Measurements from ENCODE around the gene L3MBTL2.

Gene L3MBTL2

DNA sequence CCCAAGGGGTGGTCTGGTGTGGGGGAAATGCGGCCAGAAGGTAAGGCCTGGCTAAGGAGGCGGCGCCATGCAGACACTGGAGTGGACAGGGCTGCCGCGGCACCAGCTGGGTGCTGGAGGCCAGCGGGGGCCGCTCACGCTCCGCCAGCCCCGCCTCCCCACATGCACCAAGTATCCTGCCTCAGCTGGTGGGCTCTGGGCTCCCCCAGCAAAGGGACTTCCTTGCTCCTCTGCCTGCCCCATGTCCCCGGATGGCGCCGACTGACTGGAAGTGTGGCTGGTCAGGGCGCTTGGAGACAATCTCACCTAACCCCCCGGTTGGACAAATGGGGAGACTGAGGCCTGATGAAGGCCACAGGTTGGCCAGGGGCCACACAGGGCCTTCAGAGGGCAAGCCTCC lies 43.2 kb downstream of the L3MBTL2 start:
- no peak for ATAC-seq
- no peak for TF ChIP-seq ZNF8 (CRISPR knock-in tag; IDR thresholded peaks at IDR 0.05)
- TF ChIP-seq PATZ1 (CRISPR knock-in tag; IDR thresholded peaks at IDR 0.05; ENCODE audit: borderline replicate concordance), result no peak
- TF ChIP-seq CSDC2 (CRISPR knock-in tag; IDR thresholded peaks at IDR 0.05), result no peak
- no peak for TF ChIP-seq ZNF565 (CRISPR knock-in tag; conservative IDR thresholded peaks at IDR 0.05; ENCODE audit: low read depth)
- no peak for TF ChIP-seq TOX (CRISPR knock-in tag; IDR thresholded peaks at IDR 0.05; ENCODE audit: borderline replicate concordance)
- no peak for TF ChIP-seq ZFP3 (CRISPR knock-in tag; IDR thresholded peaks at IDR 0.05)
- TF ChIP-seq GLIS3 (CRISPR knock-in tag; IDR thresholded peaks at IDR 0.05), result no peak
- no peak for TF ChIP-seq ZFP30 (CRISPR knock-in tag; IDR thresholded peaks at IDR 0.05)
- no peak for TF ChIP-seq SNAI2 (CRISPR knock-in tag; IDR thresholded peaks at IDR 0.05)
- no peak for TF ChIP-seq ARNTL (CRISPR knock-in tag; IDR thresholded peaks at IDR 0.05; ENCODE audit: borderline replicate concordance, low read depth)
- no peak for TF ChIP-seq PPARA (CRISPR knock-in tag; IDR thresholded peaks at IDR 0.05; ENCODE audit: borderline replicate concordance)
- TF ChIP-seq, protein P1, sequence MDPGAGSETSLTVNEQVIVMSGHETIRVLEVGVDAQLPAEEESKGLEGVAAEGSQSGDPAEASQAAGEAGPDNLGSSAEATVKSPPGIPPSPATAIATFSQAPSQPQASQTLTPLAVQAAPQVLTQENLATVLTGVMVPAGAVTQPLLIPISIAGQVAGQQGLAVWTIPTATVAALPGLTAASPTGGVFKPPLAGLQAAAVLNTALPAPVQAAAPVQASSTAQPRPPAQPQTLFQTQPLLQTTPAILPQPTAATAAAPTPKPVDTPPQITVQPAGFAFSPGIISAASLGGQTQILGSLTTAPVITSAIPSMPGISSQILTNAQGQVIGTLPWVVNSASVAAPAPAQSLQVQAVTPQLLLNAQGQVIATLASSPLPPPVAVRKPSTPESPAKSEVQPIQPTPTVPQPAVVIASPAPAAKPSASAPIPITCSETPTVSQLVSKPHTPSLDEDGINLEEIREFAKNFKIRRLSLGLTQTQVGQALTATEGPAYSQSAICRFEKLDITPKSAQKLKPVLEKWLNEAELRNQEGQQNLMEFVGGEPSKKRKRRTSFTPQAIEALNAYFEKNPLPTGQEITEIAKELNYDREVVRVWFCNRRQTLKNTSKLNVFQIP (CRISPR knock-in tag; IDR thresholded peaks at IDR 0.05; ENCODE audit: borderline replicate concordance, low read depth), result no peak
- TF ChIP-seq, protein P2, sequence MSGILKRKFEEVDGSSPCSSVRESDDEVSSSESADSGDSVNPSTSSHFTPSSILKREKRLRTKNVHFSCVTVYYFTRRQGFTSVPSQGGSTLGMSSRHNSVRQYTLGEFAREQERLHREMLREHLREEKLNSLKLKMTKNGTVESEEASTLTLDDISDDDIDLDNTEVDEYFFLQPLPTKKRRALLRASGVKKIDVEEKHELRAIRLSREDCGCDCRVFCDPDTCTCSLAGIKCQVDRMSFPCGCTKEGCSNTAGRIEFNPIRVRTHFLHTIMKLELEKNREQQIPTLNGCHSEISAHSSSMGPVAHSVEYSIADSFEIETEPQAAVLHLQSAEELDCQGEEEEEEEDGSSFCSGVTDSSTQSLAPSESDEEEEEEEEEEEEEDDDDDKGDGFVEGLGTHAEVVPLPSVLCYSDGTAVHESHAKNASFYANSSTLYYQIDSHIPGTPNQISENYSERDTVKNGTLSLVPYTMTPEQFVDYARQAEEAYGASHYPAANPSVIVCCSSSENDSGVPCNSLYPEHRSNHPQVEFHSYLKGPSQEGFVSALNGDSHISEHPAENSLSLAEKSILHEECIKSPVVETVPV (CRISPR knock-in tag; IDR thresholded peaks at IDR 0.05), result no peak
- TF ChIP-seq CREB5 (CRISPR knock-in tag; IDR thresholded peaks at IDR 0.05; ENCODE audit: low read depth), result no peak
- TF ChIP-seq, protein P3, sequence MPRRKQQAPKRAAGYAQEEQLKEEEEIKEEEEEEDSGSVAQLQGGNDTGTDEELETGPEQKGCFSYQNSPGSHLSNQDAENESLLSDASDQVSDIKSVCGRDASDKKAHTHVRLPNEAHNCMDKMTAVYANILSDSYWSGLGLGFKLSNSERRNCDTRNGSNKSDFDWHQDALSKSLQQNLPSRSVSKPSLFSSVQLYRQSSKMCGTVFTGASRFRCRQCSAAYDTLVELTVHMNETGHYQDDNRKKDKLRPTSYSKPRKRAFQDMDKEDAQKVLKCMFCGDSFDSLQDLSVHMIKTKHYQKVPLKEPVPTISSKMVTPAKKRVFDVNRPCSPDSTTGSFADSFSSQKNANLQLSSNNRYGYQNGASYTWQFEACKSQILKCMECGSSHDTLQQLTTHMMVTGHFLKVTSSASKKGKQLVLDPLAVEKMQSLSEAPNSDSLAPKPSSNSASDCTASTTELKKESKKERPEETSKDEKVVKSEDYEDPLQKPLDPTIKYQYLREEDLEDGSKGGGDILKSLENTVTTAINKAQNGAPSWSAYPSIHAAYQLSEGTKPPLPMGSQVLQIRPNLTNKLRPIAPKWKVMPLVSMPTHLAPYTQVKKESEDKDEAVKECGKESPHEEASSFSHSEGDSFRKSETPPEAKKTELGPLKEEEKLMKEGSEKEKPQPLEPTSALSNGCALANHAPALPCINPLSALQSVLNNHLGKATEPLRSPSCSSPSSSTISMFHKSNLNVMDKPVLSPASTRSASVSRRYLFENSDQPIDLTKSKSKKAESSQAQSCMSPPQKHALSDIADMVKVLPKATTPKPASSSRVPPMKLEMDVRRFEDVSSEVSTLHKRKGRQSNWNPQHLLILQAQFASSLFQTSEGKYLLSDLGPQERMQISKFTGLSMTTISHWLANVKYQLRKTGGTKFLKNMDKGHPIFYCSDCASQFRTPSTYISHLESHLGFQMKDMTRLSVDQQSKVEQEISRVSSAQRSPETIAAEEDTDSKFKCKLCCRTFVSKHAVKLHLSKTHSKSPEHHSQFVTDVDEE (CRISPR knock-in tag; IDR thresholded peaks at IDR 0.05), result no peak
- no peak for TF ChIP-seq RARB (CRISPR knock-in tag; IDR thresholded peaks at IDR 0.05)
- no peak for TF ChIP-seq ISL1 (CRISPR knock-in tag; IDR thresholded peaks at IDR 0.05)

GRCh38 chr22:41248758-41249157 lies 43.6 kb downstream of the L3MBTL2 start:
- TF ChIP-seq ZNF8 (CRISPR knock-in tag; IDR thresholded peaks at IDR 0.05) (no peak), CSDC2 (CRISPR knock-in tag; IDR thresholded peaks at IDR 0.05) (no peak), CREB5 (CRISPR knock-in tag; IDR thresholded peaks at IDR 0.05; ENCODE audit: low read depth) (no peak), SNAI2 (CRISPR knock-in tag; IDR thresholded peaks at IDR 0.05) (no peak), ZFP3 (CRISPR knock-in tag; IDR thresholded peaks at IDR 0.05) (no peak), ZNF565 (CRISPR knock-in tag; conservative IDR thresholded peaks at IDR 0.05; ENCODE audit: low read depth) (no peak), BACH2 (CRISPR knock-in tag; IDR thresholded peaks at IDR 0.05; ENCODE audit: borderline replicate concordance) (no peak), ESRRG (CRISPR knock-in tag; IDR thresholded peaks at IDR 0.05) (no peak), RARB (CRISPR knock-in tag; IDR thresholded peaks at IDR 0.05) (no peak), ZNF70 (CRISPR knock-in tag; IDR thresholded peaks at IDR 0.05) (no peak), GLIS3 (CRISPR knock-in tag; IDR thresholded peaks at IDR 0.05) (no peak)
- TF ChIP-seq, protein P3 (CRISPR knock-in tag; IDR thresholded peaks at IDR 0.05), result no peak
- TF ChIP-seq, protein P2 (CRISPR knock-in tag; IDR thresholded peaks at IDR 0.05), result no peak
- ATAC-seq, result no peak
